DND-41 (cell line): ENCODE measurements around the gene AGAP2.

ENCODE experiments used
- ATAC-seq: fragments of 200-7000 bp; cut with Tn5 transposase; 3 replicates; pipeline ENCODE4 v1.9.1; 2021; ENCODE audit warnings: low read depth; ENCODE audit not compliant: insufficient read depth
- DNase-seq: peaks from one replicate; pipeline ENCODE4 v3.0.0-alpha.2; 2020
- H2AFZ ChIP-seq: 2 replicates; pipeline ENCODE4 v1.6.0; 2012; ENCODE audit warnings: low read depth, low read length
- H3K27ac ChIP-seq: 2 replicates; pipeline ENCODE4 v1.5.1; 2012; ENCODE audit warnings: low read length, inconsistent platforms
- H3K27me3 ChIP-seq: fragments of 200-600 bp; sonication (generic); 2 replicates; pipeline ENCODE4 v1.6.0; 2012; ENCODE audit warnings: low read length, mild to moderate bottlenecking, inconsistent platforms; ENCODE audit not compliant: insufficient read depth, poor library complexity
- H3K36me3 ChIP-seq: 2 replicates; pipeline ENCODE4 v1.5.1; 2012; ENCODE audit warnings: low read length, inconsistent platforms; ENCODE audit not compliant: insufficient read depth
- H3K4me1 ChIP-seq: 2 replicates; pipeline ENCODE4 v1.5.1; 2012; ENCODE audit warnings: mild to moderate bottlenecking, low read length; ENCODE audit not compliant: insufficient read depth
- H3K4me2 ChIP-seq: 2 replicates; pipeline ENCODE4 v1.6.0; 2012; ENCODE audit warnings: mild to moderate bottlenecking, moderate library complexity, low read length, inconsistent platforms; ENCODE audit not compliant: insufficient read depth
- H3K4me3 ChIP-seq, 2 experiments: fragments of 200-600 bp in 1 of 2; shearing (Covaris generic) in 1 of 2; 2 replicates each; pipeline ENCODE4 v1.5.1; 2012 to 2016; ENCODE audit warnings: inconsistent platforms in 2 of 2, low read length in 2 of 2, mild to moderate bottlenecking in 2 of 2, low read depth in 1 of 2, moderate library complexity in 1 of 2
- H3K79me2 ChIP-seq: 2 replicates; pipeline ENCODE4 v1.6.0; 2012; ENCODE audit warnings: low read length, inconsistent platforms; ENCODE audit not compliant: insufficient read depth
- H3K9ac ChIP-seq: 2 replicates; pipeline ENCODE4 v1.6.0; 2012; ENCODE audit warnings: low read depth, mild to moderate bottlenecking, inconsistent platforms, low read length, moderate library complexity
- H3K9me3 ChIP-seq: 2 replicates; pipeline ENCODE4 v1.5.1; 2012; ENCODE audit warnings: low read length, moderate library complexity, mild to moderate bottlenecking, inconsistent platforms; ENCODE audit not compliant: insufficient read depth, severe bottlenecking
- H4K20me1 ChIP-seq: 2 replicates; pipeline ENCODE4 v1.6.0; 2012; ENCODE audit warnings: low read length; ENCODE audit not compliant: insufficient read depth
- CTCF ChIP-seq: IDR thresholded peaks from 2 replicates; pipeline ENCODE4 v1.5.1; 2012; ENCODE audit warnings: borderline replicate concordance, low read length, moderate library complexity, mild to moderate bottlenecking; ENCODE audit not compliant: poor library complexity, severe bottlenecking; ENCODE audit errors: extremely low read depth
- EZH2 ChIP-seq: IDR thresholded peaks from 3 replicates; pipeline ENCODE4 v1.6.1; 2012; ENCODE audit warnings: borderline replicate concordance, low read depth, mild to moderate bottlenecking, moderate library complexity, low read length, inconsistent platforms; ENCODE audit not compliant: severe bottlenecking

The AGAP2 gene

GRCh38 chr12:57764662-57765002, 26.1 kb upstream of the AGAP2 start:
- H3K27ac ChIP-seq: no peak overlapping the region
- H4K20me1 ChIP-seq: peaks cover 13% of the 10 kb centered on the region; the same call in 1 of the 2 replicates
- H3K27me3 ChIP-seq: no peaks in the 10 kb centered on the region
- H3K9me3 ChIP-seq: no peaks in the 10 kb centered on the region
- no peak overlapping the region for H3K4me3 ChIP-seq
- no peak overlapping the region for H2AFZ ChIP-seq
- ATAC-seq (no peak), DNase-seq (no peak)
- H3K9ac ChIP-seq: no peak overlapping the region
- no peak for TF ChIP-seq CTCF
- no peak for TF ChIP-seq EZH2
- H3K4me2 ChIP-seq: no peak overlapping the region
- H3K4me1 ChIP-seq: no peaks in the 10 kb centered on the region
- no peaks in the 10 kb centered on the region for H3K79me2 ChIP-seq
- peaks cover 27% of the 10 kb centered on the region for H3K36me3 ChIP-seq

- Histone ChIP-seq H3K36me3 (peaks cover 24% of the 10 kb centered on the region), H3K9ac (no peak overlapping the region), H3K9me3 (no peaks in the 10 kb centered on the region), H4K20me1 (peaks cover 18% of the 10 kb centered on the region), H3K79me2 (no peaks in the 10 kb centered on the region), H3K4me2 (no peak overlapping the region), H3K27me3 (no peaks in the 10 kb centered on the region), H3K27ac (no peak overlapping the region), H2AFZ (no peak overlapping the region), H3K4me3 (no peak overlapping the region), H3K4me1 (no peaks in the 10 kb centered on the region)
- TF ChIP-seq CTCF (no peak), EZH2 (no peak)
- DNase-seq: no peak
- ATAC-seq: no peak
Observed at GRCh38 chr12:57763881-57764661, 25.5 kb upstream of the AGAP2 start.

- DNase-seq (no peak), ATAC-seq (no peak)
- H3K9ac ChIP-seq: no peak overlapping the region
- no peaks in the 10 kb centered on the region for H3K27me3 ChIP-seq
- H4K20me1 ChIP-seq: peaks cover 32% of the 10 kb centered on the region
- H3K9me3 ChIP-seq: no peaks in the 10 kb centered on the region
- no peak overlapping the region for H3K27ac ChIP-seq
- no peaks in the 10 kb centered on the region for H3K4me1 ChIP-seq
- H3K36me3 ChIP-seq: peaks cover 28% of the 10 kb centered on the region
- no peaks in the 10 kb centered on the region for H3K79me2 ChIP-seq
- H2AFZ ChIP-seq: no peak overlapping the region
- no peak overlapping the region for H3K4me3 ChIP-seq
- TF ChIP-seq EZH2 (no peak), CTCF (no peak)
- no peak overlapping the region for H3K4me2 ChIP-seq
Observed at GRCh38 chr12:57762463-57762862, 23.9 kb upstream of the AGAP2 start.
